Naive B cell (primary cell): Measurements from ENCODE around the gene PRKAR2A. TPM values are rescaled to one million over a fixed set of nuclear protein-coding genes. Genes with fewer than 3 reads are reported as not detected.
"Not testable (repeated sequence)": the region's sequence is repeated elsewhere in the genome, so short reads cannot be mapped to it uniquely, and the experiment has no call there.

Experiments used
- ATAC-seq, 2 donors: fragments of 150-1000 bp; cut with Tn5 transposase; 2 replicates each; pipeline ENCODE4 v1.10.0; 2021; ENCODE audit warnings: low read depth in 2 of 2, mild to moderate bottlenecking in 2 of 2, moderate library complexity in 2 of 2
- DNase-seq: peaks from one replicate; pipeline ENCODE4 v3.0.0; 2022
- H3K27ac Mint-ChIP-seq, 6 donors: one replicate each; pipeline ENCODE4 v1.8.0; 2020 to 2022; ENCODE audit warnings: mild to moderate bottlenecking in 6 of 6, mixed read lengths in 6 of 6, moderate library complexity in 5 of 6, inconsistent platforms in 2 of 6
- H3K27me3 Mint-ChIP-seq, 3 donors: one replicate each; pipeline ENCODE4 v1.8.0; 2021 to 2022; ENCODE audit warnings: mixed read lengths in 3 of 3, mild to moderate bottlenecking in 1 of 3
- H3K36me3 Mint-ChIP-seq, 2 donors: one replicate each; pipeline ENCODE4 v1.8.0; 2020 to 2022; ENCODE audit warnings: mixed read lengths in 2 of 2, inconsistent platforms in 1 of 2, mild to moderate bottlenecking in 1 of 2
- H3K4me1 Mint-ChIP-seq, 3 donors: one replicate each; pipeline ENCODE4 v1.8.0; 2020 to 2022; ENCODE audit warnings: mixed read lengths in 3 of 3, inconsistent platforms in 1 of 3, mild to moderate bottlenecking in 1 of 3, moderate library complexity in 1 of 3
- H3K4me3 Mint-ChIP-seq, 8 donors: one replicate each; pipeline ENCODE4 v1.8.0; 2020 to 2022; ENCODE audit warnings: mild to moderate bottlenecking in 8 of 8, mixed read lengths in 8 of 8, moderate library complexity in 8 of 8, inconsistent platforms in 2 of 8
- H3K9me3 Mint-ChIP-seq, 7 donors: one replicate each; pipeline ENCODE4 v1.8.0; 2020 to 2022; ENCODE audit warnings: mixed read lengths in 7 of 7, mild to moderate bottlenecking in 5 of 7, inconsistent platforms in 2 of 7, moderate library complexity in 1 of 7
- polyA plus RNA-seq, 6 donors: library from polyadenylated mRNA; unstranded; fragments of 300-500 nt; fragmentation: Illumina TruSeq; gene quantifications; one replicate each; pipeline ENCODE4 v1.2.3, GENCODE V29; 2021; ENCODE audit warnings: low read depth in 6 of 6

PRKAR2A gene
- polyA plus RNA-seq, 6 donors from 2014 or later: 6.8 to 11.3 (median 9.2) TPM

- no peak for DNase-seq
- no peaks in the 10 kb centered on the region for H3K4me1 Mint-ChIP-seq
- peaks cover 0 to 4% (median 0%) of the 10 kb centered on the region in 7 donors for H3K9me3 Mint-ChIP-seq
- H3K36me3 Mint-ChIP-seq: peaks cover 6 to 8% of the 10 kb centered on the region in 2 donors
- no peak overlapping the region for H3K27ac Mint-ChIP-seq
- no peak overlapping the region for H3K4me3 Mint-ChIP-seq
- ATAC-seq: no peak
- no peaks in the 10 kb centered on the region for H3K27me3 Mint-ChIP-seq
Measured at GRCh38 chr3:48747706-48748105, 100.0 kb downstream of the PRKAR2A start.

GRCh38 chr3:48747015-48747615, 100.6 kb downstream of the PRKAR2A start:
- ATAC-seq (no peak), DNase-seq (no peak)
- Mint-ChIP-seq H3K9me3 (peaks cover 0 to 4% (median 0%) of the 10 kb centered on the region in 7 donors), H3K4me3 (no peak overlapping the region), H3K27me3 (no peaks in the 10 kb centered on the region), H3K36me3 (peaks cover 6 to 8% of the 10 kb centered on the region in 2 donors), H3K4me1 (no peaks in the 10 kb centered on the region), H3K27ac (no peak overlapping the region)

- H3K27ac Mint-ChIP-seq: no peak overlapping the region
- peaks cover 0 to 4% (median 0%) of the 10 kb centered on the region in 7 donors for H3K9me3 Mint-ChIP-seq
- no peaks in the 10 kb centered on the region for H3K27me3 Mint-ChIP-seq
- peaks cover 0 to 10% (median 6%) of the 10 kb centered on the region in 3 donors for H3K4me1 Mint-ChIP-seq
- no peak overlapping the region for H3K4me3 Mint-ChIP-seq
- no peaks in the 10 kb centered on the region for H3K36me3 Mint-ChIP-seq
- DNase-seq (no peak), ATAC-seq (no peak)
Measured at GRCh38 chr3:48743773-48744172, 103.9 kb downstream of the PRKAR2A start.

GRCh38 chr3:48741226-48741625, 106.4 kb downstream of the PRKAR2A start:
- DNase-seq, H3K9me3 Mint-ChIP-seq, H3K27ac Mint-ChIP-seq, H3K4me1 Mint-ChIP-seq, ATAC-seq, H3K36me3 Mint-ChIP-seq, H3K27me3 Mint-ChIP-seq, H3K4me3 Mint-ChIP-seq: not testable (repeated sequence)

- Mint-ChIP-seq H3K4me3 (peak overlapping the region in 2 of 8 donors; percentile 57 to 59), H3K27ac (peak overlapping the region in 2 of 6 donors; percentile 65 to 69), H3K27me3 (no peaks in the 10 kb centered on the region), H3K36me3 (no peaks in the 10 kb centered on the region), H3K4me1 (peaks cover 0 to 10% (median 6%) of the 10 kb centered on the region in 3 donors), H3K9me3 (no peaks in the 10 kb centered on the region)
- DNase-seq: peak; percentile 35
- ATAC-seq: peak; percentile 86 to 90
Measured at GRCh38 chr3:48739955-48740823, 107.5 kb downstream of the PRKAR2A start.

GRCh38 chr3:48739617-48739954, 108.1 kb downstream of the PRKAR2A start:
- H3K9me3 Mint-ChIP-seq: no peaks in the 10 kb centered on the region
- no peaks in the 10 kb centered on the region for H3K27me3 Mint-ChIP-seq
- ATAC-seq: peak; percentile 56 to 58
- no peaks in the 10 kb centered on the region for H3K36me3 Mint-ChIP-seq
- H3K4me3 Mint-ChIP-seq: no peak overlapping the region
- H3K27ac Mint-ChIP-seq: no peak overlapping the region
- H3K4me1 Mint-ChIP-seq: peaks cover 0 to 10% (median 6%) of the 10 kb centered on the region in 3 donors
- DNase-seq: no peak

DNA sequence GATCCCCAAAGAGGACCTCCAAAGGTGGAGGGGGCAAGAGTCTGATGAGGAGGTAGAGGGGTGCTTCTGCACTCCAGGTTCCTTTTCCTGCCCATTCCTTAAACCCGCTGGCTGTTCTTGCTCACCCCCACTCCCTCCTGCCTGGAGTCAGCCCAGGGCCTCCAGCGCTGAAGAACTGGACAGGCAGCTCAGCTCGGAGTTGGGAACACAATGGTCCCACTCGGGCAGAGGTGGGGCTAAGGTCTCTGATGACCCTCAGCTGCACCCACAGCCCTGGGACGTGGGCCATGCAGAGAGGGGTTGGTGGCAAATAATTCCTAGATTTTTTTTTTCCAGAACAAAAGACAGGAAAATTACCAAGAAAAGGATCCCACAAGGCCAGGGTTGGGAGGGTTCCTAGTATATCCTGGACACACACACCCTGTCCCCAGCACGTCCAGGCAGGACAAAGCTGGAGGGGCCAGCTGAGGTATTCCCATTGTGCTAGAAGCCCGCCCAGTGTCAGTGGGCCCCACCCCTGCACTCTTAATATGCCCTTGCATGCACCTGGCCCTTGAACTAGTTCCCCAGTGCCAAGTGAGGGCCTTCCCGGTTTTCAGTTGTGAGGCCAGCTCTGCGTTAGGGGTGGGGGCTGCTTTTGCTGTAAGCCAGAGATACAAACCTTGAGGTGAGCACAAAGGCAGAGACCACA, 108.6 kb downstream of the PRKAR2A start:
- no peak overlapping the region for H3K27ac Mint-ChIP-seq
- DNase-seq (no peak), ATAC-seq (no peak)
- no peak overlapping the region for H3K4me3 Mint-ChIP-seq
- H3K27me3 Mint-ChIP-seq: no peaks in the 10 kb centered on the region
- peaks cover 0 to 10% (median 6%) of the 10 kb centered on the region in 3 donors for H3K4me1 Mint-ChIP-seq
- H3K9me3 Mint-ChIP-seq: no peaks in the 10 kb centered on the region
- no peaks in the 10 kb centered on the region for H3K36me3 Mint-ChIP-seq

DNA sequence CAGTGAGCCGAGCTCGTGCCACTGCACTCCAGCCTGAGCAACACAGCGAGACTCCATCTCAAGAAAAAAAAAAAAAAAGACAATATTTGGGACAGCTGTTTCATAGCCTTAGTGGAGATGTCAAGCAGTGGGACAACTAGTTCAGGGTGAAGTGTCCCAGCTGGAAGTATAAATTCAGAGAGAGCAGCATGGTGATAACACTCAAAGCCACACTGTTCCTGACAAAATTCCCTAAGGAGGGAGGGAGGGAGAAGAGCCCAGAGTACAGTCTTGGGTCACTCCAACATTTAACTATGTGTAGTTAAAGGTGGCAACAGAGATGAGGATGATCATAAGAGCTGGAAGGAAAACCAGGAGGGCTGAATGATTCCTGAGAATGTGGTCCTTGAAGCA, 109.5 kb downstream of the PRKAR2A start:
- H3K27ac Mint-ChIP-seq: peak overlapping the region in 2 of 6 donors; percentile 45 to 86

GRCh38 chr3:48735075-48735767, 112.5 kb downstream of the PRKAR2A start:
- H3K36me3 Mint-ChIP-seq, H3K4me3 Mint-ChIP-seq, ATAC-seq, H3K27me3 Mint-ChIP-seq, H3K4me1 Mint-ChIP-seq, DNase-seq, H3K9me3 Mint-ChIP-seq: not testable (repeated sequence)
- H3K27ac Mint-ChIP-seq: peak overlapping the region in 1 of 6 donors; percentile 47

More for the DNA sequence above, 109.5 kb downstream of the PRKAR2A start:
- peaks cover 0 to 10% (median 6%) of the 10 kb centered on the region in 3 donors for H3K4me1 Mint-ChIP-seq
- H3K9me3 Mint-ChIP-seq: peaks cover 0 to 2% (median 0%) of the 10 kb centered on the region in 7 donors
- no peaks in the 10 kb centered on the region for H3K36me3 Mint-ChIP-seq
- peak overlapping the region in 1 of 8 donors; percentile 37 for H3K4me3 Mint-ChIP-seq
- DNase-seq: no peak
- ATAC-seq: no peak
- H3K27me3 Mint-ChIP-seq: no peaks in the 10 kb centered on the region

DNA sequence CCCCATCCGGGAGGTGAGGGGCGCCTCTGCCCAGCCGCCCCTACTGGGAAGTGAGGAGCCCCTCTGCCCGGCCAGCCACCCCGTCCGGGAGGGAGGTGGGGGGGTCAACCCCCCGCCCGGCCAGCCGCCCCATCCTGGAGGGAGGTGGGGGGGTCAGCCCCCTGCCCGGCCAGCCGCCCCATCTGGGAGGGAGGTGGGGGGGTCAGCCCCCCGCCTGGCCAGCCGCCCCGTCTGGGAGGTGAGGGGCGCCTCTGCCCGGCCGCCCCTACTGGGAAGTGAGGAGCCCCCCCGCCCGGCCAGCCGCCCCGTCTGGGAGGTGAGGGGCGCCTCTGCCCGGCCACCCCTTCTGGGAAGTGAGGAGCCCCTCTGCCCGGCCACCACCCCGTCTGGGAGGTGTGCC, 113.1 kb downstream of the PRKAR2A start:
- not testable (repeated sequence) for H3K36me3 Mint-ChIP-seq, H3K4me3 Mint-ChIP-seq, H3K27ac Mint-ChIP-seq, H3K9me3 Mint-ChIP-seq, ATAC-seq, DNase-seq, H3K4me1 Mint-ChIP-seq, H3K27me3 Mint-ChIP-seq

- H3K4me3 Mint-ChIP-seq, H3K36me3 Mint-ChIP-seq, DNase-seq, H3K27me3 Mint-ChIP-seq, H3K9me3 Mint-ChIP-seq, ATAC-seq, H3K4me1 Mint-ChIP-seq, H3K27ac Mint-ChIP-seq: not testable (repeated sequence)
Measured at GRCh38 chr3:48733752-48734518, 113.7 kb downstream of the PRKAR2A start.

DNA sequence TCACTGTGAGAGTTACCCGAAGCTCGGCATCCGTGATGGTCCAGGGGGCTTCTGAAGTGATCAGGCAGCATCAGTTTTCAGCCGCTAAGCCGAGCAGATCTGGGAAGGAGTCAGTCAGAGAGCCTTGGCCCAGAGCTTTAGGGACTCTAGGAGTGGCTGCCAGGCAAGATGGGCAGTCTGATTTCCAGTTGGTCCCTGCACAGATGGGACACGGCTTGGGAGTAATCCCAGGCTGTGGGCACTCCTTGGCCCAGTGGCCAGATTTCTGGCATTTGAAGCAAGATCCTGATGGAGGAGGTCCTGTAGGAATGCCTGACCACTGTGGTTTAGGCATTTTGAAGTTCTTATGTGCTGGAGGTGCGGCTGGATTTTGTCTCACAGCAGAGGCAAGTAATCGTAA, 120.2 kb downstream of the PRKAR2A start:
- no peak overlapping the region for H3K27ac Mint-ChIP-seq
- H3K36me3 Mint-ChIP-seq: no peaks in the 10 kb centered on the region
- ATAC-seq (no peak), DNase-seq (no peak)
- peaks cover 0 to 4% (median 0%) of the 10 kb centered on the region in 7 donors for H3K9me3 Mint-ChIP-seq
- peaks cover 0 to 6% (median 5%) of the 10 kb centered on the region in 3 donors for H3K27me3 Mint-ChIP-seq
- H3K4me1 Mint-ChIP-seq: no peaks in the 10 kb centered on the region
- H3K4me3 Mint-ChIP-seq: no peak overlapping the region
